ENCODE results near the gene ZNF260. TPM values are rescaled to one million over a fixed set of nuclear protein-coding genes. Genes with fewer than 3 reads are reported as not detected.

Gene ZNF260
- polyA plus RNA-seq (ENCODE audit: insufficient read length in 4 of 4), result 10 to 100 TPM; 26.2 to 37.8 (median 35.3) TPM

- peak; percentile 94 to 96 (median 96) for DNase-seq (ENCODE audit: low read depth in 4 of 4, low spot score in 3 of 4)
Observed at GRCh38 chr19:36528194-36528920, at the start of gene ZNF260. Gene ZNF260 (minus strand): TSS chr19:36528271. CDS start chr19:36515238, 13,033 bp downstream.

GRCh38 chr19:36577271-36577996 is 49.4 kb upstream of the ZNF260 start:
- DNase-seq (ENCODE audit: low read depth in 4 of 4, low spot score in 3 of 4), result no peak

GRCh38 chr19:36574741-36575140 is 46.7 kb upstream of the ZNF260 start:
- no peak for DNase-seq (ENCODE audit: low read depth in 4 of 4, low spot score in 3 of 4)

GRCh38 chr19:36573895-36574720 is 46.0 kb upstream of the ZNF260 start:
- peak in 3 of 4 donors; percentile 7 to 34 (median 26) for DNase-seq (ENCODE audit: low read depth in 4 of 4, low spot score in 3 of 4)

GRCh38 chr19:36573020-36573894 is 45.2 kb upstream of the ZNF260 start, which contains the start of gene ZNF529:
Gene ZNF529 (minus strand): TSS chr19:36573292. CDS start chr19:36572346, 946 bp downstream.
- DNase-seq (ENCODE audit: low read depth in 4 of 4, low spot score in 3 of 4), result peak; percentile 90 to 95 (median 91)

GRCh38 chr19:36572593-36573019 is 44.5 kb upstream of the ZNF260 start:
- DNase-seq (ENCODE audit: low read depth in 4 of 4, low spot score in 3 of 4), result no peak

GRCh38 chr19:36564391-36564790 is 36.3 kb upstream of the ZNF260 start:
- no peak for DNase-seq (ENCODE audit: low read depth in 4 of 4, low spot score in 3 of 4)

- peak in 1 of 4 donors; percentile 1 for DNase-seq (ENCODE audit: low read depth in 4 of 4, low spot score in 3 of 4)
Observed at GRCh38 chr19:36547001-36547732, 19.1 kb upstream of the ZNF260 start.

GRCh38 chr19:36528921-36529518 is 949 bp upstream of the ZNF260 start:
- peak in 2 of 4 donors; percentile 1 to 5 for DNase-seq (ENCODE audit: low read depth in 4 of 4, low spot score in 3 of 4)

- DNase-seq (ENCODE audit: low read depth in 4 of 4, low spot score in 3 of 4), result no peak
Observed at GRCh38 chr19:36527873-36528193, 238 bp downstream of the ZNF260 start.

- peak in 2 of 4 donors; percentile 1 to 16 for DNase-seq (ENCODE audit: low read depth in 4 of 4, low spot score in 3 of 4)
Observed at GRCh38 chr19:36527341-36527740, 730 bp downstream of the ZNF260 start.

- no peak for DNase-seq (ENCODE audit: low read depth in 4 of 4, low spot score in 3 of 4)
Observed at GRCh38 chr19:36526581-36526980, 1.5 kb downstream of the ZNF260 start.

- DNase-seq (ENCODE audit: low read depth in 4 of 4, low spot score in 3 of 4), result no peak
Observed at GRCh38 chr19:36524617-36525016, 3.5 kb downstream of the ZNF260 start.

GRCh38 chr19:36514012-36514612 is 14.0 kb downstream of the ZNF260 start:
- DNase-seq (ENCODE audit: low read depth in 4 of 4, low spot score in 3 of 4), result no peak

GRCh38 chr19:36508325-36508724 is 19.7 kb downstream of the ZNF260 start:
- no peak for DNase-seq (ENCODE audit: low read depth in 4 of 4, low spot score in 3 of 4)

- no peak for DNase-seq (ENCODE audit: low read depth in 4 of 4, low spot score in 3 of 4)
Observed at GRCh38 chr19:36501973-36502372, 26.1 kb downstream of the ZNF260 start.

GRCh38 chr19:36497001-36497400 is 31.1 kb downstream of the ZNF260 start:
- no peak for DNase-seq (ENCODE audit: low read depth in 4 of 4, low spot score in 3 of 4)

GRCh38 chr19:36492689-36493453 is 35.2 kb downstream of the ZNF260 start:
- peak in 2 of 4 donors; percentile 1 to 3 for DNase-seq (ENCODE audit: low read depth in 4 of 4, low spot score in 3 of 4)
